GM19452 (cell line): ENCODE measurements around the gene PLA2G2D.

Source experiments
- ATAC-seq: cut with Tn5 transposase; IDR thresholded peaks from one replicate; pipeline ENCODE4 v1.9.1; 2021; ENCODE audit not compliant: unreplicated experiment

PLA2G2D gene

GRCh38 chr1:20069874-20070273, 49.5 kb downstream of the PLA2G2D start, which contains the start of gene PLA2G5:
PLA2G5 (plus strand) TSS chr1:20070194; CDS start chr1:20084831, 14,637 bp downstream.
- ATAC-seq: no peak

GRCh38 chr1:20068722-20069121, 50.6 kb downstream of the PLA2G2D start:
- ATAC-seq: no peak

- ATAC-seq: no peak
These were observed 55.5 kb downstream of the PLA2G2D start for GRCh38 chr1:20063861-20064292.
